Measurements from ENCODE around the gene SHISAL1.

The SHISAL1 gene

GRCh38 chr22:44205516-44206329 is 107.0 kb downstream of the SHISAL1 start:
- no peak for DNase-seq

DNA sequence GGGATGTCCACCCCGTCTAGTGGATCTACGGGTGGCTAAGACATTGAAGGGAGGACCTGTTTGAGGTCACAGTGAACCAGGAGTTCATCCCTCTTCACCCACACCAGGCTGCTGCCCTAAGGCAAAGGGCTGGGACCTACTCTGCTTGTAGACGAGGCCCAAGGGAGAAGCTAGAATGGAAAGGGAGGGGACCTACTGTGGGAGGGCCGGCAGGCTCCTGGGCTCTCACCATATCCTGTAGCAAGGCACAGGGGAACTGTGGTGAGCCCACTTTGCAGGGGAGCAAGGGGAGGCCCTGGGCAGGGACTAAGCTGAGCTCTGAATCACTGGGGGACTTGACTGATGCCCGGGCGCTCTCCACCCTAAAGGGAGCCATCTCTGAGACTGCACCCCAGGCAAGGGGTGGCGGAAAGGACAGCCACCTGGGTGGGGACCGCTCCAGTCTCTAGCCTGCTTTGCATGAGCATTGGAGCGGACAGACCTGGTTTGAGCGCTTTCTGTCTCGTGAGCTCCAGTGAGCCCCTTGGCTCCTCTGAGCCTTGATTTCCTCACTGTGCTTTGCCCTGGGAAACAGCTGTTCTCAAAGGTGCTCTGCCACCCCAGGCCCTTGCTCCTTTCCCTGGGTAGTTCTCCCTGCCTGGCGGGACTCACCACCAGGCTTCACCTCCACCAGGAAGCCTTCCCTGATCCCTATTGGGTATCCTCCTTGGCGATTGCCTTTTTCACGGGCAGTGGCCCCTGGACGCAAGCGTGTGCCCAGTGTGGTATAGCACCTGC is 107.8 kb downstream of the SHISAL1 start:
- DNase-seq = no peak

GRCh38 chr22:44203203-44203602 is 109.5 kb downstream of the SHISAL1 start:
- no peak for DNase-seq

DNA sequence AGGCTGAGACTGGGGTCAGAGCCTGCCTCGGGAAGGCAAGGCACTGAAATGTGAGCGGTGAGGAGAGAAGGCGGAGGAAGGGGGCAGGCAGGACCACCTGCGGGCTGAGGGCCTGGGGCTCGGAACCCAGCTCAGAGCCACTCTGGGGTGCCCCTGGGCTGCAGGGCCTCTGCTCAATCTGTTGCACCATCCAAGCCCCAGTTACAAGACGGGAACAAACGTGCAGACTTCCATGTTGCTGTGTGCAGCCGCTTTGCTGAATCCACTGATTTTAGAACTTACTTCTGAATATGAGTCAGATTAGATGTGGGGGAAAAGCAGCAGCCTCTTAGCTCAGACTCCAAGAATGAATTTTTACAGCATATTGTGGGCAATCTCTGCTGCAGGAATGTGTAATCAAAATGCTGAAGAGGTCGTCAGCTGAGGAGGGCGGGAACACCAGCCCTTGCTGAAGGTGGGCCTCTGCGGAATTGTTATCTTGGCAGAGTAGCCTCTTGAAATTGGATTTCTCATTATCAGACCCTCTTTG is 110.4 kb downstream of the SHISAL1 start:
- DNase-seq = no peak

DNA sequence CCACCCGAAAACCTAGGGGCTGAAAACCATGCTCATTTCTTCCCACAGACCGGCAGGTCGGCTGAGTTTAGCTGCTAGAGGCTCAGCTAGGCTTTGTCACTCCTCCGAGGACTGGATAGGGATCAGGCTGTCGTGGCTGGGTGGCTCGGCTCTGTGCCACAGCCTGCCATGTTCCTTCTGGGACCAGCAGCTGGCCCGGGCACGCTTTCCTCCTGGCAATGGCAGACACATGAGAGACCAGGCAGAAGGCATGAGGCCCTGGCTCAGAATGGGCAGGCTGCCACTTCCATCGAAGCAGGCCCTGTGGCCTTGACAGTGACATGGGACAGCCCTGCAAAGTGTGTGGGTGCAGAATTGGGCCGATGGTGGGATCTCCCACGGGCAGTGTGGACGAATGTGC is 111.1 kb downstream of the SHISAL1 start:
- DNase-seq = no peak

GRCh38 chr22:44200855-44201550 is 111.7 kb downstream of the SHISAL1 start:
- no peak for DNase-seq

- no peak for DNase-seq
Measured at GRCh38 chr22:44200451-44200850, 112.3 kb downstream of the SHISAL1 start.

- DNase-seq = no peak
Measured at GRCh38 chr22:44199866-44200265, 112.9 kb downstream of the SHISAL1 start.

- no peak for DNase-seq
Measured at GRCh38 chr22:44199164-44199563, 113.6 kb downstream of the SHISAL1 start.

DNA sequence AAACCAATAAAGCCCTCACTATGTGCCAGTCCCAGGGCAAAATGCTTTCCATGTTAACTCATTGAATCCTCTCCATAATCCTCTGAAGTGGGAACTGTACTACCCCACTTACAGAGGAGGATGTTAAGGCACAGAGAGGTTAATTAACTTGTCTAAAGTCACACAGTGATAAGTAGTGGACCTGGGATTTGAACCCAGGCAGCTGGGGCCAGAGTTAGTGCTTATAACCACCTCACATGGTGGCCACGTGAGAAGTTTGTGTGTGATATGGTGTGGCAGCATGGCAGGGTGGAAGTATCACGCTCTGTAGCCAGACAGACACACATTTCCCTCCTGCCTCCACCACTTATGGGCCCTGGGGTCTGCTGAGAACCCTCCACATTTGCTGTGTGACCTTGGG is 115.5 kb downstream of the SHISAL1 start:
- DNase-seq = no peak

DNA sequence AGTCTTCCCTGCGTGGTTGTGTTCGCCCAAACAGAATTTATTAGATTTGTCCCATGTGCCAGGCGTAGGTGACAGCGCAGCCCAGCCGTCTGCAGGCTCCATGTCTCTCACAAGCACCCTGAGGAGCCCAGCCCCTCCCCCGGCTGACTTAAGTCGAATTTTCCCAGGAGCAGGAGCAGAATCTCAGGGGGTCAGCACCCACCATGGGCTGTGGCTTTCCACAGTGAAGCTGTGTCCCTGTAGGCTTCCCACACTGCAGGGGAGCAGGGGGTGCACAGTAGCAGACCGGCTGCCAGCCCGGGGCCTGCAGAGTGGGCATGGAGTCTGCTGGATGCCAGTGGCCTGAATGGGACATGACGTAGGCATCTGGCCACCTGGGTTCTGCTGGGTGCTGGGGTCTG is 116.0 kb downstream of the SHISAL1 start:
- no peak for DNase-seq

- no peak for DNase-seq
Measured at GRCh38 chr22:44196241-44196640, 116.5 kb downstream of the SHISAL1 start.

GRCh38 chr22:44195189-44195871 is 117.4 kb downstream of the SHISAL1 start:
- no peak for DNase-seq

- DNase-seq = no peak
Measured at GRCh38 chr22:44194569-44194968, 118.2 kb downstream of the SHISAL1 start.
